Erythroblast (primary cell): ENCODE results near the gene E2F1.

Experiments
- GATA1 ChIP-seq: IDR thresholded peaks from 2 replicates; pipeline ENCODE4 v1.6.1; 2011; ENCODE audit warnings: low read depth, mild to moderate bottlenecking, control low read depth, low read length, moderate library complexity
- POLR2A ChIP-seq: IDR thresholded peaks from 2 replicates; pipeline ENCODE4 v1.6.1; 2011; ENCODE audit warnings: mild to moderate bottlenecking, low read length

- no peak for TF ChIP-seq POLR2A
- no peak for TF ChIP-seq GATA1
Observed at GRCh38 chr20:33649201-33649681, 36.9 kb downstream of the E2F1 start.
